Activated gamma-delta T cell treated with anti-CD3 and anti-CD28 coated beads, Interleukin-2, amount 50 U/mL, for 16 hours (primary cell): ENCODE data around the gene MACROD2.
"Not testable (repeated sequence)": the region's sequence is repeated elsewhere in the genome, so short reads cannot be mapped to it uniquely, and the experiment has no call there.

ENCODE experiments used
- DNase-seq: peaks from one replicate; pipeline ENCODE4 v3.0.0-alpha.2; 2020; ENCODE audit warnings: low read depth

MACROD2 gene

GRCh38 chr20:15958142-15958541 lies 1962.8 kb downstream of the MACROD2 start:
- no peak for DNase-seq

- no peak for DNase-seq
Measured at GRCh38 chr20:15965165-15965564, 1969.8 kb downstream of the MACROD2 start.

- no peak for DNase-seq
Measured at GRCh38 chr20:15967334-15967733, 1972.0 kb downstream of the MACROD2 start.

- DNase-seq, result no peak
Measured at GRCh38 chr20:15976047-15976736, 1980.9 kb downstream of the MACROD2 start.

GRCh38 chr20:15977026-15977425 lies 1981.7 kb downstream of the MACROD2 start:
- DNase-seq, result no peak

- DNase-seq, result no peak
Measured at GRCh38 chr20:15977758-15978157, 1982.4 kb downstream of the MACROD2 start.

- not testable (repeated sequence) for DNase-seq
Measured at GRCh38 chr20:15985494-15986368, 1990.4 kb downstream of the MACROD2 start.

- DNase-seq, result no peak
Measured at GRCh38 chr20:15986690-15987089, 1991.4 kb downstream of the MACROD2 start.

- no peak for DNase-seq
Measured at GRCh38 chr20:15991279-15991678, 1996.0 kb downstream of the MACROD2 start.

- no peak for DNase-seq
Measured at GRCh38 chr20:15992564-15992963, 1997.2 kb downstream of the MACROD2 start.

- DNase-seq, result no peak
Measured at GRCh38 chr20:16000112-16000511, 2004.8 kb downstream of the MACROD2 start.

GRCh38 chr20:16001286-16001685 lies 2006.0 kb downstream of the MACROD2 start:
- DNase-seq, result no peak

GRCh38 chr20:16003310-16003709 lies 2008.0 kb downstream of the MACROD2 start:
- DNase-seq, result no peak

- no peak for DNase-seq
Measured at GRCh38 chr20:16004108-16004854, 2009.0 kb downstream of the MACROD2 start.

- DNase-seq, result no peak
Measured at GRCh38 chr20:16005021-16005914, 2010.0 kb downstream of the MACROD2 start.

- DNase-seq, result no peak
Measured at GRCh38 chr20:16005915-16006493, 2010.7 kb downstream of the MACROD2 start.

GRCh38 chr20:16007164-16007563 lies 2011.8 kb downstream of the MACROD2 start:
- no peak for DNase-seq

- no peak for DNase-seq
Measured at GRCh38 chr20:16007962-16008361, 2012.6 kb downstream of the MACROD2 start.

GRCh38 chr20:16011056-16011455 lies 2015.7 kb downstream of the MACROD2 start:
- DNase-seq, result no peak

GRCh38 chr20:16011519-16011918 lies 2016.2 kb downstream of the MACROD2 start:
- no peak for DNase-seq

GRCh38 chr20:16012934-16013333 lies 2017.6 kb downstream of the MACROD2 start:
- DNase-seq, result not testable (repeated sequence)
